Glutamatergic neuron (in vitro differentiated cells): ENCODE measurements around the gene TMEM147. TPM values are rescaled to one million over a fixed set of nuclear protein-coding genes. Genes with fewer than 3 reads are reported as not detected.

Experiments used
- DNase-seq: peaks from one replicate; pipeline ENCODE4 v3.0.0; 2022
- H3K27ac Mint-ChIP-seq: one replicate; pipeline ENCODE4 v1.8.0; 2020; ENCODE audit warnings: mild to moderate bottlenecking, mixed read lengths, inconsistent platforms; ENCODE audit not compliant: unreplicated experiment
- H3K27me3 Mint-ChIP-seq: one replicate; pipeline ENCODE4 v1.8.0; 2020; ENCODE audit warnings: mild to moderate bottlenecking, moderate library complexity, mixed read lengths, inconsistent platforms; ENCODE audit not compliant: unreplicated experiment
- H3K36me3 Mint-ChIP-seq: one replicate; pipeline ENCODE4 v1.8.0; 2020; ENCODE audit warnings: mild to moderate bottlenecking, mixed read lengths, inconsistent platforms; ENCODE audit not compliant: unreplicated experiment
- H3K4me1 Mint-ChIP-seq: one replicate; pipeline ENCODE4 v1.8.0; 2020; ENCODE audit warnings: mild to moderate bottlenecking, low read depth, mixed read lengths, inconsistent platforms; ENCODE audit not compliant: unreplicated experiment
- H3K4me3 Mint-ChIP-seq: one replicate; pipeline ENCODE4 v1.8.0; 2020; ENCODE audit warnings: mild to moderate bottlenecking, mixed read lengths, inconsistent platforms; ENCODE audit not compliant: unreplicated experiment
- H3K9me3 Mint-ChIP-seq: one replicate; pipeline ENCODE4 v1.8.0; 2020; ENCODE audit warnings: mild to moderate bottlenecking, moderate library complexity, mixed read lengths, inconsistent platforms; ENCODE audit not compliant: unreplicated experiment
- long read RNA-seq: library from polyadenylated mRNA; unstranded; transcript quantifications from one replicate; pipeline ENCODE4 v2.0.0, GENCODE V29; 2020; ENCODE audit not compliant: unreplicated experiment
- total RNA-seq: library from RNA; stranded (reverse); fragmentation: NEBNext Ultra II Directional; extraction: Animal tissue kit (Norgen Biotek cat#: 25700); gene quantifications from one replicate; pipeline ENCODE4 v1.2.1, GENCODE V29; 2021; ENCODE audit not compliant: unreplicated experiment
- TF ChIP-seq, protein P1 (sequence below): fragments of 200-600 bp; sonication (generic); IDR thresholded peaks from one replicate; pipeline ENCODE4 v1.5.0; 2021; ENCODE audit not compliant: partially characterized antibody, unreplicated experiment

TMEM147 gene, protein sequence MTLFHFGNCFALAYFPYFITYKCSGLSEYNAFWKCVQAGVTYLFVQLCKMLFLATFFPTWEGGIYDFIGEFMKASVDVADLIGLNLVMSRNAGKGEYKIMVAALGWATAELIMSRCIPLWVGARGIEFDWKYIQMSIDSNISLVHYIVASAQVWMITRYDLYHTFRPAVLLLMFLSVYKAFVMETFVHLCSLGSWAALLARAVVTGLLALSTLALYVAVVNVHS
- total RNA-seq: 67.2 TPM
- long read RNA-seq, transcript TMEM147-201 (7 exons, 899 nt): major isoform, 82 of 92 reads
- long read RNA-seq, partial matches to known transcripts: 3 of 92 reads
- long read RNA-seq, other reads (novel, unspliced or antisense): 2 of 92 reads

DNA sequence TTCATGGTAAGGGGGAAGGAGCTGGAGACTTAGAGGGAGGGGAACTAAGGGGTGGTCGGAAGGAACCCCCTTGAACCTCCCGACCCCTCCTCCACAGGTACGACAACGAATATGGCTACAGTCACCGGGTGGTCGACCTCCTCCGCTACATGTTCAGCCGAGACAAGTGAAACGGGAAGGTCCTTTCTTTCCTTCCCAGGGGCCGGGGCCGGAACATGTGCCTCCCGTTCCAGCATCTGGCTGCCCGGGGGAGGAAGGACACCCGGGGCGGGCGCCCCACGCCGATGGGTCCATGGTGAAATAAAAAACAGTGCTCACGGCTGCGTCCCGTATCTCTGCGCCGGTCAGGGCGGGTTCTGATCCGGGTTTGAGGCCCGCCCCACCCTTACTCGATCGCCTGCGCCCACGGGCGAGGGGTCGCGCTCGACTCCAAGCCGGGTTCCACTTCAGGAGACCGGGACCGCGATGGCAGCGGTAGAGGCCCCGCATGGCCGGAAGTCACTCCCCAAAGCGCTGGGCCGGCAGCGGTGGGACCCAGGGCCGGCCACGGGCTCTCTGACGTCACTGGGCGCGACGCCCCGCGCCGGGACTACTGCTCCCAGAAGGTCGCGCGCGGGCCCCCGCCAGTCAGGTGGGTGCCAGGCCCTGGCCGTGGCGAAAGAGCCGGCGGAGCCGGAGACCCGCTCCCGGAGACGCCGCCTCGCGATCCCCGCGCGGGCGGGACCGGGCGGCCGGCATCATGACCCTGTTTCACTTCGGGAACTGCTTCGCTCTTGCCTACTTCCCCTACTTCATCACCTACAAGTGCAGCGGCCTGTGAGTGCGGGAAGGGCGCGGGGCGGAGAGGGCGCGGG is at the start of gene TMEM147:
Gene TMEM147, plus strand, starts transcription at position 626 of the 854 bp plus-strand sequence. Its CDS starts 114 bp downstream, at position 740.
- Mint-ChIP-seq H3K27me3 (peaks cover 6% of the 10 kb centered on the region), H3K4me1 (peaks cover 3% of the 10 kb centered on the region), H3K4me3 (peak within 1 kb of the TSS; percentile 92), H3K27ac (peak within 1 kb of the TSS; percentile 57), H3K36me3 (no peaks in the 10 kb centered on the region), H3K9me3 (peaks cover 8% of the 10 kb centered on the region)
- DNase-seq: peak; percentile 95
- TF ChIP-seq, protein P1, sequence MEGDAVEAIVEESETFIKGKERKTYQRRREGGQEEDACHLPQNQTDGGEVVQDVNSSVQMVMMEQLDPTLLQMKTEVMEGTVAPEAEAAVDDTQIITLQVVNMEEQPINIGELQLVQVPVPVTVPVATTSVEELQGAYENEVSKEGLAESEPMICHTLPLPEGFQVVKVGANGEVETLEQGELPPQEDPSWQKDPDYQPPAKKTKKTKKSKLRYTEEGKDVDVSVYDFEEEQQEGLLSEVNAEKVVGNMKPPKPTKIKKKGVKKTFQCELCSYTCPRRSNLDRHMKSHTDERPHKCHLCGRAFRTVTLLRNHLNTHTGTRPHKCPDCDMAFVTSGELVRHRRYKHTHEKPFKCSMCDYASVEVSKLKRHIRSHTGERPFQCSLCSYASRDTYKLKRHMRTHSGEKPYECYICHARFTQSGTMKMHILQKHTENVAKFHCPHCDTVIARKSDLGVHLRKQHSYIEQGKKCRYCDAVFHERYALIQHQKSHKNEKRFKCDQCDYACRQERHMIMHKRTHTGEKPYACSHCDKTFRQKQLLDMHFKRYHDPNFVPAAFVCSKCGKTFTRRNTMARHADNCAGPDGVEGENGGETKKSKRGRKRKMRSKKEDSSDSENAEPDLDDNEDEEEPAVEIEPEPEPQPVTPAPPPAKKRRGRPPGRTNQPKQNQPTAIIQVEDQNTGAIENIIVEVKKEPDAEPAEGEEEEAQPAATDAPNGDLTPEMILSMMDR: no peak

DNA sequence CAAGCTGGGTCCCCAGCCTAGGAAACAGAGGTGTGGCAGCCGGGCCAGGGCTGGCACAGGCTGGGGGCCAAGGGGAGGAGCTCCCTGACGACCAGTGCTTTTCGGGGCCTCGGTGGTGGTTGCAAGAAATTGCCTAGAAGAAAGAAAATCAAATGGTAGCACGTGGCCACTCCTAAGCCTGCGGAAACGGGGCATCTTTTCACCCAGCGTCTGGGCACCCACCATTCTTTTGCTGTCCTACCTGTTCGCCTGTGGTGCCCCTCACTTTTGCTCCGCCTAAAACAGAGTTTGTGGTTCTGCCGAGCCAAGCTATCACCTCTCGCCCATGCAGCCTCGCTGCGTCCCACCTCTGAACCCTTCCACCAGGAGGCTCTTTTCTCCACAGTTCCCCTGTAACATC is 48.0 kb upstream of the TMEM147 start:
- Mint-ChIP-seq H3K4me1 (peaks cover 2% of the 10 kb centered on the region), H3K27ac (no peak overlapping the region), H3K9me3 (peaks cover 2% of the 10 kb centered on the region), H3K27me3 (no peaks in the 10 kb centered on the region), H3K36me3 (no peaks in the 10 kb centered on the region), H3K4me3 (no peak overlapping the region)
- no peak for DNase-seq
- TF ChIP-seq, protein P1: no peak

DNA sequence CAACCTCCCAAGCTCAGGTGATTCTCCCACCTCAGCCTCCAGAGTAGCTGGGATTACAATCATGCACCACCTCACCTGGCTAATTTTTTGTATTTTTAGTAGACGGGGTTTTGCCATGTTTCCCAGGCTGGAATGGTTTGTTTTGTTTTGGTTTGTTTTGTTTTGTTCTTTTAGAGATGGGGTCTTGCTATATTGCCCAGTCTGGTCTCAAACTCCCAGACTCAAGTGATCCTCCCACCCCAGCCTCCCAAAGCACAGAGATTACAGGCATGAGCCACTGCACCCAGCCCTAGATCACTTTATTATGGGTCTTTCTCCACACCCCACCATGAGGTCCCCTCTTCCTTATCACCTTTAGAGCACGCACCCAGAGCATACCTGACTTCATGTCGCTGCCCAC is 47.2 kb upstream of the TMEM147 start:
- H3K4me3 Mint-ChIP-seq: no peak overlapping the region
- peaks cover 3% of the 10 kb centered on the region for H3K9me3 Mint-ChIP-seq
- no peaks in the 10 kb centered on the region for H3K27me3 Mint-ChIP-seq
- DNase-seq: no peak
- H3K27ac Mint-ChIP-seq: no peak overlapping the region
- H3K36me3 Mint-ChIP-seq: no peaks in the 10 kb centered on the region
- H3K4me1 Mint-ChIP-seq: peaks cover 2% of the 10 kb centered on the region
- TF ChIP-seq, protein P1: no peak

DNA sequence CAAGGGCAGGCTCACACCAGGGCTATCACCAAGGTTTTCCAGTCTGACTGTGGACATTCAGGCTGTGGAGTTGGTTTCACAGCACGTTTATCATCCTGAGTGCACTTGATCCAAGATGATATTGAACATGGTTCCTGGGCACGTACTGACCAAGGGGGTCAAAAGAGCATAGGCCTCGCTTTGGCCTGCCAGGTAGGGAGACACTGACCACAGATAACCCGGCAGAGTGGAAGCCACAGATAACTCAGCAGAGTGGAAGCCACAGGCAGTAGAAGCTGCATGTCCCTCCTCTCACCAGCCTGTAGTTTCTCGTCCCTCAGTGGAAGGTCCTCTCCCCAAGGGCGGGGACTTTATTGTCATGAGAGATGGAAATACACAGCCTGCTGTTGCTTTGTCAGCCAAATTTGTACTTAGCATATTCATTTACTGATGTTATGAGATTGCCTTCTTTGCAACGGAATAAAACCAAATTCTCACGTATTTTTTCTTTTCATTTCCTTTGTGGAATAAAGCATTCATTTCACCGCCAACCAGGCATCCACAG is 46.4 kb upstream of the TMEM147 start:
- Mint-ChIP-seq H3K27me3 (no peaks in the 10 kb centered on the region), H3K27ac (no peak overlapping the region), H3K4me1 (peaks cover 2% of the 10 kb centered on the region), H3K9me3 (peaks cover 3% of the 10 kb centered on the region), H3K4me3 (no peak overlapping the region), H3K36me3 (no peaks in the 10 kb centered on the region)
- TF ChIP-seq, protein P1: no peak
- no peak for DNase-seq
